ENCODE results near the gene SLX9.

SLX9 gene

GRCh38 chr21:44999428-44999971 lies 59.7 kb downstream of the SLX9 start:
- in situ Hi-C loops (cut with HindIII; ENCODE audit: low sequenced_read_pairs): no loop called here

GRCh38 chr21:44999972-45000636 lies 60.3 kb downstream of the SLX9 start:
- in situ Hi-C loops (cut with HindIII; ENCODE audit: low sequenced_read_pairs): no loop called here

DNA sequence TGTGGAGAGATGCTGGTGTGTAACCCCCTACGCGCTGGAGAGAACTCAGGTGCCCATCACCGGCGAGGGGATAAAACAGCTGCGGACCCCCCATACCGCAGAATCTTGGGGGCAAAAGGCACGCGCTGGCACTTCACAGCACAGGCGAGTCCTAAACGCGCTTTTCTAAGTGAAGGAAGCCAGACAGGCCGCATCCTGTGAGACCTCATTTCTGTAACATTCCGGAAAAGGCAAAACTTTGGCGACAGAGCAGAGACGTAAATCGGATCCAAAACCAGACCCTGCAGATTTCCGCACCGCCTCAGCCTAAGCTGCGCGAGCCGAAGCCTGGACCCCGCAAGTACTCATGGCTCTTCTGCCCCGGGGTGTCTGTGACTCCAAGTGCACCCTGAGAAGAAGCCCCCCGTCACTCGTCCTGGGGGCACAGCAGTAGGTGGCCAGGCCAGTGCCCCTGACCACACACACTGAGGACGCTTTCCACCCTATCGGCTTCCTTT lies 60.9 kb downstream of the SLX9 start:
- in situ Hi-C loops (cut with HindIII; ENCODE audit: low sequenced_read_pairs): no loop called here

GRCh38 chr21:45001134-45002095 lies 61.6 kb downstream of the SLX9 start:
- in situ Hi-C loops (cut with HindIII; ENCODE audit: low sequenced_read_pairs): no loop called here

DNA sequence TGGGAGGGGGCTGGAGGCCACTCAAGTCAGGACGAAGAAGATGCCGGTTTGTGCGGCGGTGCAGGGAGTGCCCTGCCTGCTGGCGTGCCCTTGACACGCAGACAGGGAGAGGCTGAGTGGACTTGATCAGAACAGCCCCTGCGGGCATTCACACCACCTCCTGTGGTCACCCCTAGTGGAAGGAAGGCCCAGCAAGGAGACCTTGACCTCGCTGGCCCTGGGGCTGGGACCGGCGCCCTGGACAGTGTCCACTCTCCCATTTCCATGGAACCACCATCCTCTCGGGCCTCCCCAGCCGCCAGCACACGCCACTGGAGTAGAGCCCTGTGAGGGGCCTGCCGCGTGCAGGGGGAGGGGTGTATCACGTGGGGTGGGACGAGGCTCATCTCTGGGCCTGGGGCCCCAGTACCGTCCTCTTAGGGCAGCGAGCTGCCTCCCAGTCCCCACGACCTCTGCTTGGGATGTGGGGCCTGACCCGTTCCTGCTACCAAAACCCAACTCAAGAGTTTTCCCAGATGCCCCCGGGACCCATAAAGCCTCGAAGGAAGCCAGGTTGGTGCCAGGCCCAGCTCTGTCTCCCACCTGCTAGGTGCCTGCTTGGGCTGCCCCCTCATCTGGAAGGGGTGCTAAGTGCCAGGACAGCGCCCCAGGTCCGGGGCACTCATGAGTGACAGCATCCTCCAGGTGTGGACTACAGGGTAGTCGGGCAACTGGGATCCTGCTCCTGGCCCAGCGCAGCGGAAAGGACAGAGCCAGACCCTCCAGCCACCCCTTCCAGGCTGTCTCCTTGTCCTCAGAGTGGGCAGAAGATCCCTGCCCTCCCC lies 62.8 kb downstream of the SLX9 start:
- in situ Hi-C loops (cut with HindIII; ENCODE audit: low sequenced_read_pairs): no loop called here

DNA sequence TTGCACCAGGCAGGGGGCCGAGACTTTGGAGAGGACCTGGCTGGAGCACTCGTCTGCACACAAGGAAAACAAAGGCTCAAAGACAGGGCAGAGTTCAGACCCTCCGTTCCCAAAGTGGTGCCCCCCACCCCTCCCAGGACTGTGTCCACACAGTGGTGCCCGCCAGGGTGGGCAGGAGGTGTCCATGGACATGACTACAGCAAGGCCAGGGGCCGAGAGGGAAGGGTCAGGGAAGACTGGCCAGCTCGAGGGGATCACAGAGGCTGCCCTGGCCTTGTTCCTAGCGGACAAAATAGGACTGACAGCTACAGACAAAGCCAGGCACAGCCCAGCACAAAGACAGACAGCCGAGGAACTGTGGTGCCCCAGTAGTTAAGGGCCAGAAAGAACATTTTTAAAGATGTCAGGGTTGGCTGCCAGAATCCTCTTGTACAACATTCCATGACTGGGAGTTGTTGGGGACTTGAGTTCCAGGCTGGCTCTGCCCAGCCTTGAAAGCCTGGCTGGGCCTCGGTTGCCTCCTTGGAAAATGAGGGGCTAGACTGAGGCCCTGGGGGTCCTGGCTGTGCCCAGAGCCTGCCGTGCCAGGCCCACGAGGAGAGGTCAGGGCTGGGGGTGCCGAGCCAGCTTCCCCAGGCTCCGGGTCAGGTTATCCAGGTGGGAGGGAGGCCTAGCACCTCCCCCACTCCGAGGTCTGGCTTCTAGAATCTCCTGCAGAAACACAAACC lies 63.7 kb downstream of the SLX9 start:
- in situ Hi-C loops (cut with HindIII; ENCODE audit: low sequenced_read_pairs): no loop called here

GRCh38 chr21:45004059-45004422 lies 64.2 kb downstream of the SLX9 start:
- in situ Hi-C loops (cut with HindIII; ENCODE audit: low sequenced_read_pairs): no loop called here

DNA sequence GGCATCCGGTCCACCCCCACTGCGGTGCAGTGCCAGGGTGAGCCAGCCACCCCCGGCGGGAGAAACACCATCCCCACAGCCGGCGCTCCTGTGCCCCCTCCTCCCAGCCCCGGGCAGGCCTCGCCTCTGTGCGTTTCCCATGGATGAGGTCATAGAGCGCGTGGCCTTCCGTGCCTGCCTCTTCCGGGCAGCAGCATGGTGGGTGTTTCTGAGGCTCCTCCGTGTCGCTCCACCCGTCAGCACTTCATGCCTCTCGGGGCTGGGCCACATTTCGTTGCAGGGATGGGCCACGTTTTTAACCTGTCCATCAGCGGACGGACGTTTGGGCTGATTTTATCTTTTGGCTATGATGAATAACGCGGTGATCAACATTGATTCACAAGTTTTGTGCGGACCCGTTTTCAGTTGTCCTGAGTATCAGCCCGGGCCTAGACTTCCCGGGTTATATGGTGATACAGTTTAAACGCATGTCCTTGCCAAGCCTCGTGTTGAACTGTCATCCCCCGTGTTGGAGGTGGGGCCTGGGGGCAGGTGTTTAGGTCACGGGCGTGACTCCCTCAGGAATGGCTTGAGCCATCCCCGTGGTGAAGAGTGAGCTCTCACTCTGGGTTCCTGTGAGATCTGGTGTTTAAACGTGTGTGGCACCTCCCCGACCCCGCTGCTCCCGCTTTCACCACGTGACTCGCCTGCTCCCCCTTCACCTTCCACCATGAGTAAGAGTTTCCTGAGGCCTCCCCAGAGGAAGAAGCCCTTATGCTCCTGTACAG lies 64.8 kb downstream of the SLX9 start:
- in situ Hi-C loops (cut with HindIII; ENCODE audit: low sequenced_read_pairs): no loop called here

- in situ Hi-C loops (cut with HindIII; ENCODE audit: low sequenced_read_pairs): no loop called here
These were observed 66.8 kb downstream of the SLX9 start for GRCh38 chr21:45006536-45007095.

- in situ Hi-C loops (cut with HindIII; ENCODE audit: low sequenced_read_pairs): no loop called here
These were observed 69.8 kb downstream of the SLX9 start for GRCh38 chr21:45009616-45010015.

GRCh38 chr21:45010096-45010495 lies 70.3 kb downstream of the SLX9 start:
- in situ Hi-C loops (cut with HindIII; ENCODE audit: low sequenced_read_pairs): no loop called here

DNA sequence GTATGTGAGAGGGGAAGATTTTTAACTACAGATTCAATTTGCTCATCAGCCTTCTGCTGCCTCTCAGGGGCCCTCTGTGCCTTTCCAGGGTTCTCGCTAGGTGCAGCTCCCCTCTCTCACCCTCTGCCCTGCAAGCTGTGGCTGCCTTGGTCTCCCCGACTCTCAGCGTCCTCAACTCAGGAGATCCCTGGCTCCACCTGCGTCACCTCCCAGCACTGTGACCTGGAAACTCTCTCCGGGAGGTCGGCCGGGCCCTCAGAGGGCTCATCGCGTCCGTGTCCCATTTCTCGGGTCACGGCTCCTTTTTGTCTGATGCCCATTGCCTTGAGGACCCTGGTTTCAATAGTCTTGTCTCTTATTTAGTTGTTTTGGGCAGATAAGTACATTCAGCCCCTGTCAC lies 71.0 kb downstream of the SLX9 start:
- in situ Hi-C loops (cut with HindIII; ENCODE audit: low sequenced_read_pairs): no loop called here

GRCh38 chr21:45011426-45011825 lies 71.6 kb downstream of the SLX9 start:
- in situ Hi-C loops (cut with HindIII; ENCODE audit: low sequenced_read_pairs): no loop called here

DNA sequence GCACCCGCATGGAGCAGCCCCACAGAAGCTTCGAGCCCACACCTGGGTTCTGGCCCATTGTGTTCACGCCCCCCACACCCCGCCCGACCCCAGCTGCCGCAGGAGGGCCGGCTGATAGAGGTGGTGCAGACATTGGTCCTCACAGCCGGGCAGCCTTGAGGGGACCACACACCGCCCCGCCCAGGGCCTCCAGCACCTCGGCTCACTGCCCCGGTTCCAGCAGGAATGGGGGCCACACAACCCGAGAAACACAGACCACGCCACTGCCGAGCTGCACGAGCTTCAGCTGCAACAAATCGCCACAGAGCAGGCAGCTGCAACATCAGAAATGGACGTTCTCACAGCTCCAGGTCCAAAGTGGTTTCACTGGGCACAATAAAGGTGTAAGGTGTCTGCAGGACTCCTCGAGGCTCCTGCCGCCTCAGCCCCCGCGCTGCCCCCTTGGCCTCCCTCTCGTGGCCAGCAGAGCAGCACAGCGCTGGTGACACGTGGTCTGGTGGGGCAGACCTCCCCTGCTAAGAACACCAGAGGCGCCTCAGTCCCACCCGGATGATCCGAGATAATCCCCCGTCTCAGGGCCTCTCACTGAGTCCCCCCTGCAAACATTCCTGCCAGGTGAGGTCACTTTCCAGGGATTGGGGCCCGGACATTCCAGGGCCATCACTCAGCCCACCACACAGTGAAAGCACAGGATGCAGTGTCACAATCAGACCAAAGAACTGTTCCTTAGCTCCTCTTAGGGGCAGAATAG lies 72.3 kb downstream of the SLX9 start:
- in situ Hi-C loops (cut with HindIII; ENCODE audit: low sequenced_read_pairs): no loop called here

- in situ Hi-C loops (cut with HindIII; ENCODE audit: low sequenced_read_pairs): no loop called here
These were observed 72.9 kb downstream of the SLX9 start for GRCh38 chr21:45012662-45013259.

DNA sequence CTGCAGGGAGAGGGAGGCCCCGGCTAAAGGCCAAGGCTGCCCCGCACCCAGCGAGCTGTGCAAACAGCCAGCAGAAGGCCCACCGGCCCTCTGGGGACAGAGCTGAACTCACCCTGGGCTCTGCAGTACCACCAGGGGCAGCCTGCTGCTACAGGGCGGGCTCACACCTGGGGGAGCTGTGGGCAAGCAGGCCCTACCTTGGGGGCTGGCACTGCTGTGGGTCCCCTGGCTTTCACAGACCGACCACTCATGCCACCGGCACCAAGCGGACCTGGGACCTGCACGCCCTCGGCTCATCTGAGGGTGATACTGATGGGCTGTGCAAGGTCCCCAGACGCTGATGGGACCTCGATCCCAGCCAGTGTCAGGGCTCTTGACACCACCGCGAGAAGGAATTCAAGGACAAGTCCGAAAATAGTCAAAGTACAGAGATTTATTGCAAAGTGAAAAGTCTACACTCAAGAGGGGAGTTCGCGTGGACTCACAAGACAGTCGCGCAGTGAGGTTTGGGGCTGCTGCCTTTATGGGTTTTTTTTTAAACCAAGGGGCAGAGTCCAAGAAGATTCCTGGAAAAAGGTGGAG lies 73.5 kb downstream of the SLX9 start:
- in situ Hi-C loops (cut with HindIII; ENCODE audit: low sequenced_read_pairs): no loop called here

GRCh38 chr21:45014747-45015468 lies 75.1 kb downstream of the SLX9 start:
- in situ Hi-C loops (cut with HindIII; ENCODE audit: low sequenced_read_pairs): no loop called here

Measured in DLD1 (cell line).